Left ventricle myocardium inferior (tissue), 1 donor: Measurements from ENCODE around the gene SLCO4A1. TPM values are rescaled to one million over a fixed set of nuclear protein-coding genes. Genes with fewer than 3 reads are reported as not detected.

ENCODE experiments used
- DNase-seq: peaks from one replicate; pipeline ENCODE4 v3.0.0-alpha.2; 2020
- H3K27ac ChIP-seq: fragments of 200-600 bp; replicated peaks from 2 replicates; pipeline ENCODE4 v1.8.0; 2021
- H3K27me3 ChIP-seq: fragments of 200-600 bp; 2 replicates; pipeline ENCODE4 v1.8.0; 2021; ENCODE audit warnings: low read depth
- H3K36me3 ChIP-seq: fragments of 200-600 bp; 2 replicates; pipeline ENCODE4 v1.8.0; 2021
- H3K4me1 ChIP-seq: fragments of 200-600 bp; 2 replicates; pipeline ENCODE4 v1.8.0; 2021
- H3K4me3 ChIP-seq: fragments of 200-600 bp; 2 replicates; pipeline ENCODE4 v1.8.0; 2021; ENCODE audit warnings: mild to moderate bottlenecking, moderate library complexity
- H3K9me3 ChIP-seq: fragments of 200-600 bp; replicated peaks from 2 replicates; pipeline ENCODE4 v1.8.0; 2021
- CTCF ChIP-seq: fragments of 200-600 bp; IDR thresholded peaks from 2 replicates; pipeline ENCODE4 v1.8.0; 2021; ENCODE audit warnings: antibody characterized with exemption, mild to moderate bottlenecking, borderline replicate concordance
- intact Hi-C: fragments of 100-400 bp; cut with micrococcal nuclease; formaldehyde crosslinking; loops from one replicate; pipeline ENCODE4 v1.11.0; 2022
- total RNA-seq: library from RNA; stranded (reverse); fragmentation: NEBNext Ultra II Directional; extraction: Animal tissue kit (Norgen Biotek cat#: 25700); gene quantifications from one replicate; pipeline ENCODE4 v1.2.1, GENCODE V29; 2021
- donor health status: DM: no; HTN: yes; CAD: no; lungs with severe emphysema.

Gene SLCO4A1
- total RNA-seq, 1 donor from 2014 or later, result 12.7 TPM

GRCh38 chr20:62658593-62659178 lies 16.4 kb downstream of the SLCO4A1 start:
- peaks cover 19% of the 10 kb centered on the region for H3K27me3 ChIP-seq
- no peaks in the 10 kb centered on the region for H3K9me3 ChIP-seq
- no peak overlapping the region for H3K4me3 ChIP-seq
- no peak for DNase-seq
- peaks cover 28% of the 10 kb centered on the region for H3K4me1 ChIP-seq
- no peak overlapping the region for H3K27ac ChIP-seq
- no peak for TF ChIP-seq CTCF
- intact Hi-C loops, result no loop called here
- peaks cover 33% of the 10 kb centered on the region for H3K36me3 ChIP-seq

- intact Hi-C loops, result no loop called here
- Histone ChIP-seq H3K27ac (no peak overlapping the region), H3K36me3 (peaks cover 33% of the 10 kb centered on the region), H3K9me3 (no peaks in the 10 kb centered on the region), H3K27me3 (peaks cover 19% of the 10 kb centered on the region), H3K4me1 (peaks cover 20% of the 10 kb centered on the region), H3K4me3 (no peak overlapping the region)
- no peak for TF ChIP-seq CTCF
- DNase-seq, result no peak
These were observed 17.4 kb downstream of the SLCO4A1 start for GRCh38 chr20:62659488-62660239.

- no peak for DNase-seq
- H3K27ac ChIP-seq, result no peak overlapping the region
- H3K9me3 ChIP-seq, result no peaks in the 10 kb centered on the region
- H3K4me1 ChIP-seq, result peaks cover 20% of the 10 kb centered on the region
- no peak overlapping the region for H3K4me3 ChIP-seq
- TF ChIP-seq CTCF, result no peak
- H3K36me3 ChIP-seq, result peaks cover 33% of the 10 kb centered on the region
- intact Hi-C loops, result no loop called here
- peaks cover 19% of the 10 kb centered on the region for H3K27me3 ChIP-seq
These were observed 17.9 kb downstream of the SLCO4A1 start for GRCh38 chr20:62660240-62660615.

GRCh38 chr20:62660768-62661167 lies 18.5 kb downstream of the SLCO4A1 start:
- Histone ChIP-seq H3K27ac (no peak overlapping the region), H3K27me3 (peaks cover 19% of the 10 kb centered on the region), H3K9me3 (no peaks in the 10 kb centered on the region), H3K36me3 (peaks cover 33% of the 10 kb centered on the region), H3K4me3 (no peak overlapping the region), H3K4me1 (peaks cover 17% of the 10 kb centered on the region)
- intact Hi-C loops, result no loop called here
- TF ChIP-seq CTCF, result no peak
- DNase-seq, result no peak

GRCh38 chr20:62661647-62662046 lies 19.3 kb downstream of the SLCO4A1 start:
- H3K9me3 ChIP-seq, result no peaks in the 10 kb centered on the region
- TF ChIP-seq CTCF, result no peak
- H3K27ac ChIP-seq, result no peak overlapping the region
- peaks cover 15% of the 10 kb centered on the region for H3K4me1 ChIP-seq
- peaks cover 23% of the 10 kb centered on the region for H3K27me3 ChIP-seq
- peaks cover 30% of the 10 kb centered on the region for H3K36me3 ChIP-seq
- intact Hi-C loops, result no loop called here
- no peak overlapping the region for H3K4me3 ChIP-seq
- no peak for DNase-seq
